K562 (cell line): ENCODE data around the gene UBE2G2. TPM values are rescaled to one million over a fixed set of nuclear protein-coding genes. Genes with fewer than 3 reads are reported as not detected.

Experiments
- ATAC-seq: fragments of 200-7000 bp; cut with Tn5 transposase; 3 replicates; pipeline ENCODE4 v1.9.1; 2020; ENCODE audit warnings: moderate library complexity
- BruUV-seq: library from RNA; stranded (reverse); fragments of 400-500 nt; replicated peaks from 2 replicates; lab custom pipeline; 2021; lab: Mats Ljungman, UMichigan
- CTCF ChIA-PET: fragments of 300-600 bp; formaldehyde crosslinking; extraction: SDS; loops from one replicate; lab custom pipeline; 2021; ENCODE audit warnings: low intra/inter-chr PET ratio; lab: Yijun Ruan, JAX
- POLR2A ChIA-PET: fragments of 300-600, 350-650 bp; sonication (Branson Sonifier 250); formaldehyde crosslinking; extraction: SDS; loops from one replicate; lab custom pipeline; 2021; ENCODE audit warnings: antibody characterized with exemption, inconsistent platforms; lab: Yijun Ruan, JAX
- DNase-seq, 4 experiments: peaks; one replicate each; pipeline versions ENCODE4 v3.0.0 to v3.0.0-alpha.2; 2011 to 2018; ENCODE audit warnings: low spot score in 3 of 4, mixed read lengths in 3 of 4; ENCODE audit errors: extremely low read depth in 1 of 4
- FAIRE-seq: peaks from 2 replicates; lab custom pipeline; 2011; peaks lifted over from hg19 to GRCh38; lab: Jason Lieb, UNC
- H2AFZ ChIP-seq: 2 replicates; pipeline ENCODE4 v1.6.0; 2011; ENCODE audit warnings: low read depth, low read length, control low read depth, inconsistent platforms
- H3K27ac ChIP-seq: fragments of 200-600 bp; 3 replicates; pipeline ENCODE4 v1.8.0; 2011; ENCODE audit warnings: low read depth, mild to moderate bottlenecking, control low read depth, inconsistent platforms, low read length, moderate library complexity, mixed read lengths; ENCODE audit errors: extremely low read depth
- H3K27me3 ChIP-seq, 2 experiments: fragments of 300-600 bp in 1 of 2; 2 replicates in 1 of 2; 3 replicates in 1 of 2; pipeline versions ENCODE4 v1.6.0 to v1.8.0; 2011; ENCODE audit warnings: inconsistent platforms in 2 of 2, low read length in 2 of 2, mild to moderate bottlenecking in 1 of 2, mixed read lengths in 1 of 2, moderate library complexity in 1 of 2; ENCODE audit not compliant: control insufficient read depth in 2 of 2, insufficient read depth in 2 of 2
- H3K36me3 ChIP-seq: fragments of 300-600 bp; 3 replicates; pipeline ENCODE4 v1.8.0; 2011; ENCODE audit warnings: mild to moderate bottlenecking, low read length, inconsistent platforms; ENCODE audit not compliant: control insufficient read depth, insufficient read depth
- H3K4me1 ChIP-seq, 2 experiments: fragments of 200-600 bp in 1 of 2; replicated peaks in 1 of 2; 2 replicates in 1 of 2; 3 replicates in 1 of 2; pipeline versions ENCODE4 v1.5.1 to v1.8.0; 2011; ENCODE audit warnings: inconsistent platforms in 2 of 2, low read length in 2 of 2, mild to moderate bottlenecking in 1 of 2, mixed read lengths in 1 of 2, moderate library complexity in 1 of 2; ENCODE audit not compliant: control insufficient read depth in 2 of 2, insufficient read depth in 2 of 2
- H3K4me2 ChIP-seq: 2 replicates; pipeline ENCODE4 v1.6.1; 2011; ENCODE audit warnings: low read length, control low read depth, inconsistent platforms, mixed read lengths; ENCODE audit not compliant: insufficient read depth
- H3K4me3 ChIP-seq: fragments of 200-600 bp; sonication (generic), shearing (Covaris generic); 2 replicates; pipeline ENCODE4 v1.5.1; 2016; ENCODE audit warnings: control low read depth, inconsistent platforms
- H3K79me2 ChIP-seq: fragments of 200-600 bp; 3 replicates; pipeline ENCODE4 v1.8.0; 2011; ENCODE audit warnings: low read length, inconsistent platforms; ENCODE audit not compliant: control insufficient read depth, insufficient read depth
- H3K9ac ChIP-seq, 2 experiments: 2 replicates each; pipeline versions ENCODE4 v1.6.0 to v1.6.1; 2011; ENCODE audit warnings: low read depth in 2 of 2, low read length in 2 of 2, control low read depth in 1 of 2, inconsistent platforms in 1 of 2, mild to moderate bottlenecking in 1 of 2, mixed read lengths in 1 of 2; ENCODE audit not compliant: insufficient read depth in 1 of 2
- H3K9me1 ChIP-seq: one replicate; pipeline ENCODE4 v1.6.0; 2011; ENCODE audit warnings: inconsistent platforms, mild to moderate bottlenecking, low read length, moderate library complexity; ENCODE audit not compliant: control insufficient read depth, insufficient read depth
- H3K9me3 ChIP-seq: replicated peaks from 2 replicates; pipeline ENCODE4 v1.5.1; 2011; ENCODE audit warnings: low read depth, low read length, inconsistent platforms; ENCODE audit not compliant: control insufficient read depth, insufficient read depth
- H4K20me1 ChIP-seq: replicated peaks from 2 replicates; pipeline ENCODE4 v1.6.1; 2011; ENCODE audit warnings: low read length, inconsistent platforms, mixed read lengths; ENCODE audit not compliant: control insufficient read depth, insufficient read depth
- BHLHE40 ChIP-seq: IDR thresholded peaks from 2 replicates; pipeline ENCODE4 v1.6.1; 2011; ENCODE audit warnings: low read length, improper control_type of control experiment
- TCF7L2 ChIP-seq: fragments of 150-350 bp; IDR thresholded peaks from 2 replicates; pipeline ENCODE4 v1.6.1; 2016; ENCODE audit warnings: low read depth, mild to moderate bottlenecking, low read length, moderate library complexity
- WGBS: fragments of 100-300 bp; shearing (Covaris generic); methylation state at CpG from one replicate; pipeline ENCODE4 v1.1.6; 2016; ENCODE audit warnings: low coverage, mixed read lengths; ENCODE audit not compliant: insufficient coverage; ENCODE audit errors: missing lambda C conversion rate; 5-methylcytosine and 5-hydroxymethylcytosine counted together
- in situ Hi-C: fragments of 300-500 bp; cut with MboI; formaldehyde crosslinking; loops from 4 replicates; pipeline ENCODE4 v1.15.0; 2018; ENCODE audit warnings: inconsistent platforms, mixed read lengths
- intact Hi-C: fragments of 100-400 bp; cut with micrococcal nuclease; formaldehyde crosslinking; loops from 2 replicates; pipeline ENCODE4 v1.14.2; 2022
- polyA plus RNA-seq, 8 experiments: library from polyadenylated mRNA; depleted of rRNA in 4 of 8; stranded (reverse) in 5 of 8; unstranded in 3 of 8; fragments of >200 nt; fragmentation: Nextera tagmentation in 2 of 8; fragmentation: Illumina TruSeq in 1 of 8; extraction: Ambion mirVana in 2 of 8; extraction: Trizol in 1 of 8; gene quantifications; 2 replicates each; pipeline versions ENCODE4 v1.2.1 to v1.2.3, GENCODE V29; 2011 to 2014; ENCODE audit warnings: inconsistent platforms in 1 of 8, missing spikeins in 1 of 8
- total RNA-seq, 7 experiments: library from RNA; depleted of rRNA in 6 of 7; stranded (reverse); fragments of >200 nt in 6 of 7; fragmentation: Illumina TruSeq in 2 of 7; extraction: Trizol in 2 of 7; gene quantifications; 2 replicates each; pipeline versions ENCODE4 v1.2.1 to v1.2.3, GENCODE V29; 2011 to 2021; ENCODE audit warnings: low replicate concordance in 1 of 7
- TF ChIP-seq, protein P1 (sequence below): sonication (generic); formaldehyde crosslinking; IDR thresholded peaks from 2 replicates; pipeline ENCODE4 v1.9.0; 2022; ENCODE audit warnings: mild to moderate bottlenecking, missing genetic modification reagents

The UBE2G2 gene
- total and polyA plus RNA-seq, 9 of the 15 experiments (the other 6 are each of a cell fraction or from before 2014, with no cell fraction given) = 47.5 to 225 (median 140) TPM

DNA sequence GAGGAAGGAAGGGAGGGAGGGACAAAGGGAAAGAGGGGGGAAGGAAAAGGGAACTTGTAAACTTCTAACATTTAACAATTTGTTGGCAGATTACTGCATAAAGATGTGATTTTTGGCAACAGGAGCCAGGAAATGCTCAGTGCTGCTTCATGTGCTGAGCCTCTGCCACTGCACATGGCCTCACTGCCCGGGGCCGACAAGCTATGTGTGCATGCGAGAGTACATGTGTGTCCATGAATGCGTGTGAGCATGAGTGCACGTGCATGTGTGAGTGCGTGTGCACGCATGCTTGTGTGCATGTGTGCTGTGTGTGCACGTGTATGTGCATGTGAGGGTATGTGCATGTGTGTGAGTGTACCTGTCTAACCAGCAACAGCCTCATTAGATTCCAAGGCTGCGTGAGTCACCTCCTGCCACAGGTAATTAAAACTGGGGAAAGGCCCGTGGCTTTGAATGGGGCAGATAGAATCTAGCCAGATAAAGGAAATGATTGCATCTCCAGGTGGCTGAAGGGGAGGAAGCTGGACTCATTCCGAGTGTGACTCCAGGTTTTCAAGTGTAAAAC is 48.9 kb downstream of the UBE2G2 start:
- H3K9me1 ChIP-seq = no peaks in the 10 kb centered on the region
- intact Hi-C loops (no loop called here), in situ Hi-C loops (no loop called here)
- H3K79me2 ChIP-seq = no peaks in the 10 kb centered on the region
- peaks cover 54 to 76% of the 10 kb centered on the region in 2 experiments for H3K27me3 ChIP-seq
- 32% methylated on average over 11 of the region's 11 CpGs for WGBS
- no peaks in the 10 kb centered on the region for H3K9me3 ChIP-seq
- CTCF ChIA-PET = no interaction called here
- H3K36me3 ChIP-seq = no peaks in the 10 kb centered on the region
- H2AFZ ChIP-seq = no peak overlapping the region
- H3K27ac ChIP-seq = no peak overlapping the region
- no TSS peak for BruUV-seq
- ATAC-seq (no peak), FAIRE-seq (peak; percentile 19), DNase-seq (no peak)
- POLR2A ChIA-PET = no interaction called here
- H3K4me2 ChIP-seq = no peak overlapping the region
- 0 out of 2 replicates have a peak, but pooled peaks have one; percentile 21 for TF ChIP-seq BHLHE40
- no peak for TF ChIP-seq TCF7L2
- TF ChIP-seq, protein P1, sequence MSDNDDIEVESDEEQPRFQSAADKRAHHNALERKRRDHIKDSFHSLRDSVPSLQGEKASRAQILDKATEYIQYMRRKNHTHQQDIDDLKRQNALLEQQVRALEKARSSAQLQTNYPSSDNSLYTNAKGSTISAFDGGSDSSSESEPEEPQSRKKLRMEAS = peak; percentile 58
- H4K20me1 ChIP-seq = 0 out of 2 replicates have a peak, but pooled peaks cover 3% of the 10 kb centered on the region
- no peak overlapping the region for H3K4me3 ChIP-seq
- peaks cover 0 to 42% of the 10 kb centered on the region in 2 experiments; a peak in 2 of 5 replicates for H3K4me1 ChIP-seq
- no peak overlapping the region for H3K9ac ChIP-seq
